DMS114 treated with DMSO at 0.1 percent for 48 hours (cell line): ENCODE measurements around the gene ARHGEF28.

ENCODE experiments used
- DNase-seq: peaks from one replicate; lab custom pipeline; 2025; ENCODE audit not compliant: unreplicated experiment; lab: John Stamatoyannopoulos, UW

Gene ARHGEF28

DNA sequence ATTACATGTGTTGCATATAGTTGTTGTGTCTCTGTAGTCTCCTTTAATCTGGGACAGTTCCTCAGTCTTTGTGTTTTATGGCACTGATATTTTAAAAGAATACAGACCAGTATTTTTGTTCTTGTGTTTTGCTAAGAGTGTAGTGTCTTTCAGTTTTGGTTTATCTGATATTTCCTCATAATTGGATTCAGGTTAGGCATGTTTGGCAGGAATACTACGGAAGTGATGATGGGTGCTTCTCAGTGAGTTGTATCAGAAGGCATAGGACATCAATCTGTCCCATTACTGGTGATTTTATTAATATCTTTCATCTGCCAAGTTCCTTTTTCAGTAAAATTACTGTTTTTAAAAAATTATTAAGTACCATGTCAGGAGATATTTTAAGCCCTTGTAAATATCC, 212.9 kb downstream of the ARHGEF28 start:
- DNase-seq: no peak

DNA sequence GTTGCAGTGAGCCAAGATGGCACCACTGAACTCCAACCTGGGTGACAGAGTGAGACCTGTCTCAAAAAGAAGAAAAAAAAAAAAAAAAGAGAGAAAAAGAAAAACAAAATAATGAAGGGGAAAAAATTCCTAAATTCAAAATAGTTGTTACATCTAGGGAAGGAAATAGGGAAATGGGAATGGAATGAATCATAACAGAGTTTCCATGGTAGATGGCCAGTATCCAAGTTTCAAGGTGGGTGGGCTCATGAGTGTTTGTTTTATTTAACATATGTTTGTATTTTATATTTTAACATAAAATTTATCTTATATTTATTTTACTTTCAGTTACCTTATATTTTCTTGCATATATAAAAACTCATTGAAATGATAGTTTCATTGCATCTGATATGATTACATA, 215.6 kb downstream of the ARHGEF28 start:
- DNase-seq: no peak

DNA sequence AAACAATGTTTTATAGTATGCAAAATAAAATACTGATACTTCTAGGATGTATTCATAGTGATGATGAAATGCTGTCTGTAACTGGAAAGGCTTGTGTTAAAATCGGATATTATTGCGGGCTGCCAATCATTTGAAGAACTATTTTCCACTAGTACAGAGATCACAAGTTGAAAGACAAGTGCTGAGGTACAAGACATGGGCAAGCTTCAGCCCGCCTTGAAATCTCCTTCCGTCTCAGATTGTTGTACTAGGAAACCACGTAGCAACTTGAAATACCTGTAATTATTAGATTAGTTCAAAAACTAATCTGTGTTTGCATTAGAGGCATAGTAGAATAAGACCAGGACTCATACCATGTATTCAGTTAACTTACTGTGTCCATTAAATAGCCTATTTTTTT, 218.2 kb downstream of the ARHGEF28 start:
- no peak for DNase-seq

GRCh38 chr5:73851471-73852181, 225.6 kb downstream of the ARHGEF28 start:
- no peak for DNase-seq

GRCh38 chr5:73853091-73853490, 227.1 kb downstream of the ARHGEF28 start:
- no peak for DNase-seq

DNA sequence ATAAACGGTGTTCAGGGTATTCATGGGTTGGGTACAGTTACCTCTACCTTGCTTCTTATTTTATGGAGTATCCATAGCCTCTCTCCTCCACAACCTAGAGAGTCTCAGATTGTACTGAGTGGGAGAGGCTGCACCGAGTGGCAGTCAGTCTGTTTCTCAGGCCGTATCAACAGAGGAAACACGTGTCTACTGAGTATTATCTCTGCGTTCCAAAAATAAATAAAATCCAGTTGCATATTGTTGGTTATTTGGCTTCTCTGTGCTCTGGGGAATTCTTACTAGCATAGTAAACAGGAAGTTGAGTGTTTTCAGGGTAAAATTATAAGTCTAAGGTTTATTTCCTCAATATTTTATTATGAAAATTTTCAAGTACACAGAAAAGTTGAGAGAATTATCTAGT, 231.0 kb downstream of the ARHGEF28 start:
- no peak for DNase-seq

DNA sequence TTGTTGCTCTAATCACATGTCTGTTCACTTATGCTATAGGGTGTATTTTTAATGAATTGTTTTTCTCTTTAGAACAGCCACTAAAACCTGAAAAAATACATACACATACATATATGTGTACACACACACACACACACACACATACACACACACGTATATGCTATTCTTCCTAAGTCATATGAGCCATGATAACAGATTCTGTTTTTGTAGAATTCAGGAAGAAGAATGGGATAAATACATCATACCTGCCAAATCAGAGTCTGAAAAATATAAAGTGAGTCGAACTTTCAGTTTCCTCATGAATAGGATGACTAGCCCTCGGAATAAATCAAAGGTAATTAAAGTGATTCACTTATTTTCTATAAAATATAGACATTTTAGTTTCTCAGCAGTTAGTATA, 231.4 kb downstream of the ARHGEF28 start:
- DNase-seq: no peak

DNA sequence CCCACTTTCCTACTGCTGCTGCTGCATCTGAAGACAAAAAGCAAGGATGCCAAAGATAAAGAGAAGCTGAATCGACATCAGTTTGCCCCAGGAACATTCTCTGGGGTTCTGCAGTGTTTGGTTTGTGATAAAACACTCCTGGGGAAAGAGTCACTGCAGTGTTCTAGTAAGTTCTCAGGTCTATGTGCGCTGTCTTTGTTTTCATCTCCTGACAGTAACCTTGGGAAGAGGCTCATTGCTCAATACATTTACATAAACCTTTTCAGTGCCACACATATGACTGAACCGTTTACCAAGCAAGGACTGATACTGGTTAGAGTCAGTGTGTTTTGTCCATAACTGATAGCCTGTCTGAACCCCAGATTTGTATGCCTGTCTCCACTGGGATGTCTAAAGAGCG, 232.1 kb downstream of the ARHGEF28 start:
- no peak for DNase-seq

DNA sequence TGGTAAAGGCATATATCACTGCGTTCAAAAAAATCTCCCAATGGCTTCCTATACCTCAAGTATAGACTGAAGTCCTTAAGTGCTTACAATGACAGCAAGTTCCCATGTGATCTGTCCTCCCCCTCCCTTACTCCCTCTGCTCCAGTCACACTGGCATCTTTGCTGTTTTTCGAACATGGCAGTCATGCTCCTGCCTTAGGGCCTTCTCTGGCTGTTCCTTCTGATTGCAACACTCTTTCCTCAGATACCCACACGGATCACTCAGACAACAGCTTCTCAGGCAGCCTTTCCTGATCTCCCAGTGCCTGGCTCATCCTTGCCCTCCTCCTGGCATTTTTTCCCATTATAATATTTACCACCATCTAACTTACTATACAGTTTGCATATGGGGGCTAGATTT, 232.8 kb downstream of the ARHGEF28 start:
- no peak for DNase-seq

DNA sequence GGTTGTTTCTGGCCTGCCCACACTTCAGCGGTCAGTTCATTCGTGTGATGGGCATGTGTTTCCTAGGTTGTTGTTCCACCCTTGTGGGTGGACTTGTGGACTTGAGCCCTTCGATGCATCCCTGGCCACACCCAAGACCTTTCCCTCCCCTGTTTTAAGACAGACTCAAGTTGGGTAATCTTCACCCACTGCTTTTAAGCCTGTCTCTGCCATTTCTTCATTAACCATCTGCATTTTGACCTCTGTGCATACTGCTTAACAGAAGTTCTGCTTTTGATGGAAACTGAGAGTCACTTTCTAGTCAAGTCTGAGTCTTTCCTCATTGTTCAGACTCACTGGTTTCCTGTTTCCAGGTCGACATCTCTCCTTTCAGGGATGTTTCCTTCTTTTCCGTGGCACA, 233.7 kb downstream of the ARHGEF28 start:
- no peak for DNase-seq

- DNase-seq: no peak
These were observed 235.5 kb downstream of the ARHGEF28 start for GRCh38 chr5:73861313-73861988.

GRCh38 chr5:73862796-73863195, 236.8 kb downstream of the ARHGEF28 start:
- no peak for DNase-seq

- no peak for DNase-seq
These were observed 237.9 kb downstream of the ARHGEF28 start for GRCh38 chr5:73863876-73864275.

DNA sequence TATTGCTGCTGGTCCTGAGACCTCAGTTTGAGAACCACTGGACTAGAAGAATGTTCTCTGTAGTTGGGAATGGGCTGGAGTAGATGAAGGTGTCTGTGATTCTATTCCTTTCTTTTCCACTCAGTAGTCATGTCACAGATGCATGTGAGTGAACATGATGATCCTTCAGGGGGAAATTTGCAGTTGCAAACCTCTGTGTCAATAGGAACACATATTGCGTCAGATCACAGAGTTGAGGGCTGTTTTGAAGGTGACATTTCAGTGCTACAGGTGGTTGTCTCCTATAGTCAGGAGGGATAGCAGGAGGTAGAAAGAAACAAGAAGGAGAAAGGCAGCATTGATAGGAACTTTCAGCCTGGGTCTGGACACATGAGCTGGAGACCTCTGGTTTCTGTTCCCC, 239.3 kb downstream of the ARHGEF28 start:
- no peak for DNase-seq

- DNase-seq: no peak
These were observed 241.6 kb downstream of the ARHGEF28 start for GRCh38 chr5:73867345-73868335.

- no peak for DNase-seq
These were observed 257.6 kb downstream of the ARHGEF28 start for GRCh38 chr5:73883646-73884045.

- DNase-seq: no peak
These were observed 261.7 kb downstream of the ARHGEF28 start for GRCh38 chr5:73887688-73888087.

GRCh38 chr5:73890569-73890968, 264.6 kb downstream of the ARHGEF28 start:
- no peak for DNase-seq

DNA sequence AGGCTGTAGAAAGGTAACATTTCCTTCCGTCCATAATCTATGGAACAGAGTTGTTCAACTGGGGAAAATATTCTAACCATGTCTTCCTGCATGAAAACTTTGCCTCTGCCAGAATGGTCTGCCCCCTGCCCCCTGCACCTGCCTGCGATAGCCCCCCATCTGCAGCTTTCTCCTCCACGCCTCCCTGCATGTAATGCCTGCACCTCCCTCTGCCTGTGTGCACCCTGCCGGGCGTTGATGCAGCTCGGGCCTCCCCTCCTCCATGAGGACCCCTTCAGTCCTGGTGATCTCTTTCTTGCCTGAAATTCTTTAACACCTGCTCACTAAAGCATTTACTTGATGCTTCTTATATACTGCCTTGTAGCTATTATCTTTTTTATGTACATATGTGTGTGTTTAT, 266.2 kb downstream of the ARHGEF28 start:
- DNase-seq: no peak

DNA sequence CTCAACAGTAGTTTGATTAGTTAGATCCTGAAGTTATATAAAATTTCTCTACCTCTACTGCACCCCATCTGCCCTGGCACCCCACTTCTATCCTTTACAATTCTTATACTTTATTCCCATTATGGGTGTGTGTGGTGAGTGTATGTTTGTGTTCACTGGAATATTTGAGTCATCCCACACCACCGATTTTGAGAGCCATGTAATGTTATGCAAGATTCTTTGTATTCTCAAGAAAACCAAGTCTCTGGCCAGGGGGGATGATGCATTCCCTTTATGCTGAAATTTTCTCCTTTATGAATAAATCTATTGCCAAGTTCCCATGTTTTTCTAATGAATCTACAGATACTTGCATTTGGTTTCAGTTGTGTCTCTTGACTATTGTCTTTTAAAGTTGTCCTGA, 266.8 kb downstream of the ARHGEF28 start:
- DNase-seq: no peak

- DNase-seq: no peak
These were observed 267.8 kb downstream of the ARHGEF28 start for GRCh38 chr5:73893813-73894212.

GRCh38 chr5:73894860-73895259, 268.9 kb downstream of the ARHGEF28 start:
- no peak for DNase-seq
